CD4-positive, alpha-beta T cell (primary cell): ENCODE measurements around the gene MYO7B. TPM values are rescaled to one million over a fixed set of nuclear protein-coding genes. Genes with fewer than 3 reads are reported as not detected.
"Not testable (repeated sequence)": the region's sequence is repeated elsewhere in the genome, so short reads cannot be mapped to it uniquely, and the experiment has no call there.

Experiments used
- ATAC-seq: fragments of 200-7000 bp; cut with Tn5 transposase; one replicate; pipeline ENCODE4 v1.10.0; 2022; ENCODE audit warnings: mild to moderate bottlenecking; ENCODE audit not compliant: poor library complexity
- CTCF ChIA-PET: fragments of 350-600 bp; sonication (Branson Sonifier 250); formaldehyde crosslinking; loops from one replicate; lab custom pipeline; 2021; ENCODE audit warnings: antibody characterized with exemption, inconsistent platforms; lab: Charles Lee
- POLR2A ChIA-PET: fragments of 350-600 bp; sonication (Branson Sonifier 250); formaldehyde crosslinking; loops from one replicate; lab custom pipeline; 2021; ENCODE audit warnings: antibody characterized with exemption, inconsistent platforms; lab: Charles Lee
- DNase-seq, 14 experiments: peaks; one replicate each; pipeline ENCODE4 v3.0.0-alpha.2; 2013 to 2020; ENCODE audit warnings: mixed read lengths in 2 of 14
- H3K27ac ChIP-seq, 2 donors: one replicate each; pipeline versions ENCODE4 v1.5.1 to v1.7.0; 2013; ENCODE audit warnings: low read length in 2 of 2, low read depth in 1 of 2, mild to moderate bottlenecking in 1 of 2
- H3K27me3 ChIP-seq, 2 experiments: 1 replicate in 1 of 2; 2 replicates in 1 of 2; pipeline versions ENCODE4 v1.6.1 to v1.7.0; 2013; ENCODE audit warnings: low read length in 2 of 2, control low read depth in 1 of 2, mild to moderate bottlenecking in 1 of 2, moderate library complexity in 1 of 2; ENCODE audit not compliant: insufficient read depth in 2 of 2, control insufficient read depth in 1 of 2
- H3K36me3 ChIP-seq: one replicate; pipeline ENCODE4 v1.6.1; 2013; ENCODE audit warnings: low read length, control low read depth; ENCODE audit not compliant: insufficient read depth
- H3K4me1 ChIP-seq: one replicate; pipeline ENCODE4 v1.6.1; 2013; ENCODE audit warnings: low read length, control low read depth; ENCODE audit not compliant: insufficient read depth
- H3K4me3 ChIP-seq: one replicate; pipeline ENCODE4 v1.5.1; 2013; ENCODE audit warnings: mild to moderate bottlenecking, low read length, moderate library complexity
- H3K9me3 ChIP-seq, 2 experiments: 1 replicate in 1 of 2; 2 replicates in 1 of 2; pipeline versions ENCODE4 v1.6.1 to v1.7.0; 2013; ENCODE audit warnings: low read length in 2 of 2, mild to moderate bottlenecking in 2 of 2, control low read depth in 1 of 2, moderate library complexity in 1 of 2; ENCODE audit not compliant: control insufficient read depth in 1 of 2, insufficient read depth in 1 of 2
- H3K27ac Mint-ChIP-seq: one replicate; pipeline ENCODE4 v1.8.0; 2020; ENCODE audit warnings: mixed read lengths
- H3K27me3 Mint-ChIP-seq: one replicate; pipeline ENCODE4 v1.8.0; 2021; ENCODE audit warnings: mixed read lengths
- H3K36me3 Mint-ChIP-seq: one replicate; pipeline ENCODE4 v1.8.0; 2021; ENCODE audit warnings: low read depth, mixed read lengths
- H3K4me1 Mint-ChIP-seq: one replicate; pipeline ENCODE4 v1.8.0; 2021; ENCODE audit warnings: low read depth, mixed read lengths
- H3K4me3 Mint-ChIP-seq: one replicate; pipeline ENCODE4 v1.8.0; 2020; ENCODE audit warnings: mild to moderate bottlenecking, mixed read lengths
- H3K9me3 Mint-ChIP-seq: one replicate; pipeline ENCODE4 v1.8.0; 2020; ENCODE audit warnings: mixed read lengths
- intact Hi-C, 2 experiments: fragments of 100-400 bp; cut with DNase I in 1 of 2; cut with micrococcal nuclease in 1 of 2; formaldehyde crosslinking; loops; one replicate each; pipeline versions ENCODE4 v1.15.1 to v1.9.0; 2023 to 2025; cut with DNase I, micrococcal nuclease
- total RNA-seq, 174 experiments: library from RNA in 2 of 174; stranded (reverse) in 2 of 174; gene quantifications; one replicate each; pipeline ENCODE4 v1.2.3 and lab custom pipeline; 2021 to 2026
- TF ChIP-seq, protein P1 (sequence below): fragments of 200-600 bp; IDR thresholded peaks from one replicate; pipeline ENCODE4 v1.8.0; 2022; ENCODE audit warnings: antibody characterized with exemption, mild to moderate bottlenecking

MYO7B gene
- total RNA-seq, 2 experiments from 2014 or later, result 0.05 to 0.14 TPM

GRCh38 chr2:127517465-127517864 is 18.0 kb upstream of the MYO7B start:
- DNase-seq (no peak), ATAC-seq (no peak)
- POLR2A ChIA-PET, result no interaction called here
- Mint-ChIP-seq H3K27ac (peak overlapping the region; percentile 19), H3K9me3 (no peaks in the 10 kb centered on the region), H3K27me3 (no peaks in the 10 kb centered on the region), H3K4me1 (peaks cover 78% of the 10 kb centered on the region), H3K4me3 (no peak overlapping the region), H3K36me3 (peaks cover 88% of the 10 kb centered on the region)
- Histone ChIP-seq H3K4me3 (no peak overlapping the region), H3K27ac (no peak overlapping the region), H3K36me3 (peaks cover 62% of the 10 kb centered on the region), H3K27me3 (no peaks in the 10 kb centered on the region), H3K4me1 (peaks cover 38% of the 10 kb centered on the region), H3K9me3 (no peaks in the 10 kb centered on the region)
- intact Hi-C loops, result no loop called here
- TF ChIP-seq, protein P1, sequence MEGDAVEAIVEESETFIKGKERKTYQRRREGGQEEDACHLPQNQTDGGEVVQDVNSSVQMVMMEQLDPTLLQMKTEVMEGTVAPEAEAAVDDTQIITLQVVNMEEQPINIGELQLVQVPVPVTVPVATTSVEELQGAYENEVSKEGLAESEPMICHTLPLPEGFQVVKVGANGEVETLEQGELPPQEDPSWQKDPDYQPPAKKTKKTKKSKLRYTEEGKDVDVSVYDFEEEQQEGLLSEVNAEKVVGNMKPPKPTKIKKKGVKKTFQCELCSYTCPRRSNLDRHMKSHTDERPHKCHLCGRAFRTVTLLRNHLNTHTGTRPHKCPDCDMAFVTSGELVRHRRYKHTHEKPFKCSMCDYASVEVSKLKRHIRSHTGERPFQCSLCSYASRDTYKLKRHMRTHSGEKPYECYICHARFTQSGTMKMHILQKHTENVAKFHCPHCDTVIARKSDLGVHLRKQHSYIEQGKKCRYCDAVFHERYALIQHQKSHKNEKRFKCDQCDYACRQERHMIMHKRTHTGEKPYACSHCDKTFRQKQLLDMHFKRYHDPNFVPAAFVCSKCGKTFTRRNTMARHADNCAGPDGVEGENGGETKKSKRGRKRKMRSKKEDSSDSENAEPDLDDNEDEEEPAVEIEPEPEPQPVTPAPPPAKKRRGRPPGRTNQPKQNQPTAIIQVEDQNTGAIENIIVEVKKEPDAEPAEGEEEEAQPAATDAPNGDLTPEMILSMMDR, result no peak
- CTCF ChIA-PET, result no interaction called here

DNA sequence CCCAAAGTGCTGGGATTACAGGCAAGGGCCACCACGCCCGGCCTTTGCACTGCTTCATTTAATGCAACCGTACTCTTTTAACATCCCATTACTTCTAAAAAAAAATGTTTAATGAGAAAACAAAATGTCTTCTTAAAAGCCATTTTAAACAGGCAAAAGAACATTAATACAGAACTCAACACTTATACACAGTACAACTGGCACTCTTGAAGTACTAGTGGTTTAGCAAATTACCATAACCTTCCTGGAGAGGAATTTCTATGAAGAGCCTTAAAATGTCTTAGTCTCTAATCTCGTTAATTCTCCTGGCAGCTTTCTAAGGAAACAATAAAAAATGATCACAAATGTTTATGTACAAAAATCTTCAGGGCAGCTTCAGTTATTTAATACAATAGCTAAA is 15.1 kb upstream of the MYO7B start:
- intact Hi-C loops, result loop anchor here in 1 of 2 experiments (5.0 kb wide), 1 partner anchor 572 kb away; the partner anchor contains the start of gene UGGT1
- H3K4me3 ChIP-seq, result no peak overlapping the region
- Mint-ChIP-seq H3K9me3 (no peaks in the 10 kb centered on the region), H3K4me1 (peaks cover 64% of the 10 kb centered on the region), H3K27ac (peak overlapping the region; percentile 49), H3K36me3 (peaks cover 79% of the 10 kb centered on the region), H3K4me3 (no peak overlapping the region), H3K27me3 (no peaks in the 10 kb centered on the region)
- TF ChIP-seq, protein P1, result no peak
- POLR2A ChIA-PET, result no interaction called here
- no peak for DNase-seq
- H3K9me3 ChIP-seq, result no peaks in the 10 kb centered on the region
- no peaks in the 10 kb centered on the region for H3K27me3 ChIP-seq
- peaks cover 55% of the 10 kb centered on the region for H3K36me3 ChIP-seq
- H3K27ac ChIP-seq, result no peak overlapping the region
- H3K4me1 ChIP-seq, result peaks cover 31% of the 10 kb centered on the region
- CTCF ChIA-PET, result no interaction called here
- ATAC-seq, result no peak

GRCh38 chr2:127523269-127523939 is 12.1 kb upstream of the MYO7B start:
- DNase-seq (peak in 1 of 14 experiments; percentile 17), ATAC-seq (no peak)
- peaks cover 32% of the 10 kb centered on the region for H3K4me1 ChIP-seq
- TF ChIP-seq, protein P1, result no peak
- Mint-ChIP-seq H3K27ac (peak overlapping the region; percentile 36), H3K4me3 (peak overlapping the region; percentile 75), H3K27me3 (no peaks in the 10 kb centered on the region), H3K4me1 (peaks cover 53% of the 10 kb centered on the region), H3K36me3 (peaks cover 64% of the 10 kb centered on the region), H3K9me3 (no peaks in the 10 kb centered on the region)
- intact Hi-C loops, result loop anchor here in 1 of 2 experiments (5.0 kb wide), 1 partner anchor 569 kb away; the partner anchor contains the start of gene UGGT1
- H3K27me3 ChIP-seq, result no peaks in the 10 kb centered on the region
- H3K9me3 ChIP-seq, result no peaks in the 10 kb centered on the region
- peaks cover 26% of the 10 kb centered on the region for H3K36me3 ChIP-seq
- H3K27ac ChIP-seq, result no peak overlapping the region
- CTCF ChIA-PET, result no interaction called here
- H3K4me3 ChIP-seq, result no peak overlapping the region
- POLR2A ChIA-PET, result no interaction called here

DNA sequence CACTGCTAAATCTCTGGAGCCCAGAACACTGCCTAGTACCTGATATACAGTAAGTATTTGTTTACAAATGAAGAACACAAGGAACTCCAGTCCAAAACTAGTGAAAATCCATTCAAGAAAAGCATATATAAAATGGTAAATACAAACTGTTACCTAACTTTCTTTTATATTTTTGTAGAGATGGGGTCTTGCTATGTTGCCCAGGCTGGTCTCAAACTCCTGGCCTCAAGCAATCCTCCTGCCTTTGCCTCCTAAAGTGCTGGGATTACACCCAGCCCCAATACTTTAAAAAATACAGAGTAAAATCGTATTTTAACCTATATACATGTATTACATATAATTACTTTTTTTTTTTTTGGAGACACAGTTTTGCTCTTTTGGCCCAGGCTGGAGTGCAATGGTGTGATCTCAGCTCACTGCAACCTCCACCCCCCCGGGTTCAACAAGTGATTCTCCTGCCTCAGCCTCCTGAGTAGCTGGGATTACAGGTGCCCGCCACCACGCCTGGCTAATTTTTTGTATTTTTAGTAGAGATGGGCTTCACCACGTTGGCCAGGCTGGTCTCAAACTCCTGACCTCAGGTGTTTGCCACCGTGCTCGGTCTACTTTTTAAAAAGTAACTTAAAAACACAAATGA is 11.2 kb upstream of the MYO7B start:
- H3K9me3 Mint-ChIP-seq, H3K27me3 Mint-ChIP-seq, POLR2A ChIA-PET, H3K4me3 ChIP-seq, CTCF ChIA-PET, H3K27ac ChIP-seq, H3K27me3 ChIP-seq, ATAC-seq, H3K9me3 ChIP-seq, DNase-seq: not testable (repeated sequence)
- intact Hi-C loops, result loop anchor here in 1 of 2 experiments (2.0 to 5.0 kb wide), 2 partner anchors 136 to 568 kb away; partner anchors contain the start of gene UGGT1
- Mint-ChIP-seq H3K27ac (peak overlapping the region; percentile 36), H3K4me3 (peak overlapping the region; percentile 75), H3K36me3 (peaks cover 60% of the 10 kb centered on the region), H3K4me1 (peaks cover 53% of the 10 kb centered on the region)
- peaks cover 26% of the 10 kb centered on the region for H3K36me3 ChIP-seq
- H3K4me1 ChIP-seq, result peaks cover 31% of the 10 kb centered on the region
